CD4-positive, CD25-positive, alpha-beta regulatory T cell (primary cell): ENCODE measurements around the gene DUSP18. TPM values are rescaled to one million over a fixed set of nuclear protein-coding genes. Genes with fewer than 3 reads are reported as not detected.

Source experiments
- ATAC-seq, 2 donors: fragments of 150-1000 bp; cut with Tn5 transposase; one replicate each; pipeline ENCODE4 v1.10.0; 2021; ENCODE audit warnings: low read depth in 2 of 2, moderate number of reproducible peaks in 2 of 2, moderate library complexity in 1 of 2
- DNase-seq, 3 donors: peaks; one replicate each; pipeline versions ENCODE4 v3.0.0 to v3.0.0-alpha.2; 2012 to 2022; ENCODE audit warnings: mixed read lengths in 1 of 3
- H3K27ac ChIP-seq: one replicate; pipeline ENCODE4 v1.7.0; 2013; ENCODE audit warnings: mild to moderate bottlenecking, low read length; ENCODE audit not compliant: insufficient read depth, poor library complexity, severe bottlenecking
- H3K27me3 ChIP-seq: one replicate; pipeline ENCODE4 v1.7.0; 2013; ENCODE audit warnings: low read length; ENCODE audit not compliant: control insufficient read depth, insufficient read depth
- H3K36me3 ChIP-seq: one replicate; pipeline ENCODE4 v1.7.0; 2013; ENCODE audit warnings: mild to moderate bottlenecking, low read length, moderate library complexity; ENCODE audit not compliant: control insufficient read depth, insufficient read depth
- H3K4me1 ChIP-seq: 2 replicates; pipeline ENCODE4 v1.7.0; 2013; ENCODE audit warnings: mild to moderate bottlenecking, low read length; ENCODE audit not compliant: insufficient read depth, control insufficient read depth, poor library complexity, severe bottlenecking
- H3K4me3 ChIP-seq: one replicate; pipeline ENCODE4 v1.7.0; 2013; ENCODE audit warnings: low read depth, mild to moderate bottlenecking, low read length, moderate library complexity
- H3K9me3 ChIP-seq, 2 experiments: 1 replicate in 1 of 2; 2 replicates in 1 of 2; pipeline ENCODE4 v1.7.0; 2013; ENCODE audit warnings: low read length in 2 of 2, mild to moderate bottlenecking in 1 of 2, moderate library complexity in 1 of 2; ENCODE audit not compliant: control insufficient read depth in 2 of 2
- H3K27ac Mint-ChIP-seq, 3 donors: one replicate each; pipeline ENCODE4 v1.8.0; 2020 to 2022; ENCODE audit warnings: mild to moderate bottlenecking in 3 of 3, mixed read lengths in 3 of 3, moderate library complexity in 2 of 3
- H3K27me3 Mint-ChIP-seq: one replicate; pipeline ENCODE4 v1.8.0; 2022; ENCODE audit warnings: mild to moderate bottlenecking, mixed read lengths
- H3K36me3 Mint-ChIP-seq: one replicate; pipeline ENCODE4 v1.8.0; 2020; ENCODE audit warnings: mixed read lengths
- H3K4me1 Mint-ChIP-seq, 4 donors: one replicate each; pipeline ENCODE4 v1.8.0; 2020 to 2022; ENCODE audit warnings: mixed read lengths in 4 of 4, mild to moderate bottlenecking in 1 of 4
- H3K4me3 Mint-ChIP-seq, 4 donors: one replicate each; pipeline ENCODE4 v1.8.0; 2020 to 2022; ENCODE audit warnings: mild to moderate bottlenecking in 4 of 4, mixed read lengths in 4 of 4, moderate library complexity in 3 of 4
- H3K9me3 Mint-ChIP-seq, 7 donors: one replicate each; pipeline ENCODE4 v1.8.0; 2020 to 2022; ENCODE audit warnings: mixed read lengths in 7 of 7, mild to moderate bottlenecking in 3 of 7, moderate library complexity in 2 of 7
- polyA plus RNA-seq, 4 donors: library from polyadenylated mRNA; unstranded; fragments of 300-500 nt; fragmentation: Illumina TruSeq; gene quantifications; one replicate each; pipeline ENCODE4 v1.2.3, GENCODE V29; 2021
- total RNA-seq: library from RNA; stranded (reverse); gene quantifications from one replicate; pipeline ENCODE4 v1.2.3, GENCODE V29; 2022

Gene DUSP18
- total and polyA plus RNA-seq, 5 donors from 2014 or later = 11.4 to 20.2 (median 14.0) TPM

- no peaks in the 10 kb centered on the region for H3K27me3 Mint-ChIP-seq
- DNase-seq (no peak), ATAC-seq (no peak)
- no peaks in the 10 kb centered on the region for H3K4me1 Mint-ChIP-seq
- no peaks in the 10 kb centered on the region for H3K36me3 ChIP-seq
- H3K4me1 ChIP-seq = no peaks in the 10 kb centered on the region
- H3K27me3 ChIP-seq = no peaks in the 10 kb centered on the region
- H3K9me3 Mint-ChIP-seq = peaks cover 0 to 1% (median 0%) of the 10 kb centered on the region in 7 donors
- no peak overlapping the region for H3K27ac ChIP-seq
- peaks cover 4% of the 10 kb centered on the region for H3K36me3 Mint-ChIP-seq
- H3K27ac Mint-ChIP-seq = no peak overlapping the region
- H3K9me3 ChIP-seq = no peaks in the 10 kb centered on the region
- no peak overlapping the region for H3K4me3 ChIP-seq
- no peak overlapping the region for H3K4me3 Mint-ChIP-seq
These were observed 49.9 kb downstream of the DUSP18 start for GRCh38 chr22:30617819-30618218.

DNA sequence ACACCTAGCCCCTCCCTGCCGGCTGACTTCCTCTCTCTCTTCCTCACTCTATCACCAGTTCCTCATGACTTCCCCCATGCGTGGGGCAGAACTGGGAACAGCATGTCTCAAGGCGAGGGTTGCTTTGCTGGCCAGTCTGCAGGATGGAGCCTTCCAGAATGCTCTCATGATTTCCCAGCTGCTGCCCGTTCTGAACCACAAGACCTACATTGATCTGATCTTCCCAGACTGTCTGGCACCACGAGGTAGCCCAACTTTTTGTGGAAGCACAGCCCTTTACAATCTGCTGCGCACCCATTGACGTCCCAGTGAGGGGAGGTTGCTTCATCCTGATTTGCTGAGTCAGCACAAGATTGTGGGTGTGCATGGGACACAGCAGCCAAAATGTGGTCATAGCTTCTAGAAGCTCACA lies 52.1 kb downstream of the DUSP18 start:
- H3K4me1 Mint-ChIP-seq = no peaks in the 10 kb centered on the region
- Histone ChIP-seq H3K4me1 (no peaks in the 10 kb centered on the region), H3K27me3 (no peaks in the 10 kb centered on the region), H3K9me3 (no peaks in the 10 kb centered on the region), H3K4me3 (no peak overlapping the region), H3K27ac (no peak overlapping the region), H3K36me3 (no peaks in the 10 kb centered on the region)
- H3K4me3 Mint-ChIP-seq = no peak overlapping the region
- H3K9me3 Mint-ChIP-seq = peaks cover 0 to 1% (median 0%) of the 10 kb centered on the region in 7 donors
- no peak for ATAC-seq
- no peak overlapping the region for H3K27ac Mint-ChIP-seq
- no peak for DNase-seq
- H3K27me3 Mint-ChIP-seq = peaks cover 4% of the 10 kb centered on the region
- peaks cover 4% of the 10 kb centered on the region for H3K36me3 Mint-ChIP-seq

- DNase-seq (no peak), ATAC-seq (no peak)
- H3K27me3 ChIP-seq = no peaks in the 10 kb centered on the region
- peaks cover 4% of the 10 kb centered on the region for H3K27me3 Mint-ChIP-seq
- no peaks in the 10 kb centered on the region for H3K36me3 ChIP-seq
- H3K4me1 ChIP-seq = no peaks in the 10 kb centered on the region
- H3K4me3 ChIP-seq = no peak overlapping the region
- H3K9me3 ChIP-seq = no peaks in the 10 kb centered on the region
- H3K36me3 Mint-ChIP-seq = peaks cover 4% of the 10 kb centered on the region
- H3K4me1 Mint-ChIP-seq = peaks cover 0 to 2% (median 0%) of the 10 kb centered on the region in 4 donors
- no peak overlapping the region for H3K27ac Mint-ChIP-seq
- no peak overlapping the region for H3K27ac ChIP-seq
- H3K4me3 Mint-ChIP-seq = no peak overlapping the region
- H3K9me3 Mint-ChIP-seq = peaks cover 0 to 1% (median 0%) of the 10 kb centered on the region in 7 donors
These were observed 52.8 kb downstream of the DUSP18 start for GRCh38 chr22:30614879-30615278.

DNA sequence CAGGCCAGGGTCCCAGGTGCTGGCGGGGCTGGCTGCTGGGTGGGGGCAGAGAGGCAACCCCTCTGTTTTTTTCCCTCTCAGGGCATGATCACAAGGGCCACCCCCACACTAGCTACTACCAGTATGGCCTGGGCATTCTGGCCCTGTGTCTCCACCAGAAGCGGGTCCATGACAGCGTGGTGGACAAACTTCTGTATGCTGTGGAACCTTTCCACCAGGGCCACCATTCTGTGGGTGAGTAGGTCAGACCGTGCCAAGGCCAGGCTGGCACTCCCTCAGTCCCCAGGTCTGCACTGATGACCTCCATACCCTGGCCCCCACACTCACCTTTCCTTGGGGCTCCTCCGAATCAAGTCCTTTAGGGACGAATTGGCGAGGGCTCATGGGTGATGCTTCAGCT lies 53.4 kb downstream of the DUSP18 start:
- no peak overlapping the region for H3K4me3 ChIP-seq
- no peak overlapping the region for H3K4me3 Mint-ChIP-seq
- no peak overlapping the region for H3K27ac ChIP-seq
- peaks cover 9% of the 10 kb centered on the region for H3K27me3 Mint-ChIP-seq
- no peak overlapping the region for H3K27ac Mint-ChIP-seq
- H3K27me3 ChIP-seq = no peaks in the 10 kb centered on the region
- DNase-seq (no peak), ATAC-seq (no peak)
- H3K36me3 ChIP-seq = no peaks in the 10 kb centered on the region
- no peaks in the 10 kb centered on the region for H3K4me1 ChIP-seq
- peaks cover 4% of the 10 kb centered on the region for H3K36me3 Mint-ChIP-seq
- peaks cover 0 to 1% (median 0%) of the 10 kb centered on the region in 7 donors for H3K9me3 Mint-ChIP-seq
- H3K4me1 Mint-ChIP-seq = peaks cover 0 to 2% (median 2%) of the 10 kb centered on the region in 4 donors
- no peaks in the 10 kb centered on the region for H3K9me3 ChIP-seq

- H3K27me3 ChIP-seq = no peaks in the 10 kb centered on the region
- peaks cover 4% of the 10 kb centered on the region for H3K36me3 Mint-ChIP-seq
- H3K4me1 ChIP-seq = no peaks in the 10 kb centered on the region
- no peak overlapping the region for H3K4me3 Mint-ChIP-seq
- ATAC-seq (no peak), DNase-seq (no peak)
- H3K27ac Mint-ChIP-seq = no peak overlapping the region
- H3K4me1 Mint-ChIP-seq = peaks cover 0 to 8% (median 4%) of the 10 kb centered on the region in 4 donors
- peaks cover 0 to 1% (median 0%) of the 10 kb centered on the region in 7 donors for H3K9me3 Mint-ChIP-seq
- H3K9me3 ChIP-seq = no peaks in the 10 kb centered on the region
- H3K36me3 ChIP-seq = no peaks in the 10 kb centered on the region
- H3K27ac ChIP-seq = no peak overlapping the region
- no peak overlapping the region for H3K4me3 ChIP-seq
- H3K27me3 Mint-ChIP-seq = peaks cover 12% of the 10 kb centered on the region
These were observed 54.9 kb downstream of the DUSP18 start for GRCh38 chr22:30612789-30613188.

Other genes with a start within 250 kb of the DUSP18 start
- gene MTFP1, start 242.1 kb downstream of the DUSP18 start, total RNA-seq = 111 TPM
- 10 to 100 TPM; 38.3 to 48.9 (median 43.8) TPM for gene MTFP1, start 242.1 kb downstream of the DUSP18 start, polyA plus RNA-seq
- not detected for gene SEC14L3, start 195.9 kb downstream of the DUSP18 start, total RNA-seq
- not detected for gene SEC14L3, start 195.9 kb downstream of the DUSP18 start, polyA plus RNA-seq
- not detected for gene SEC14L4, start 162.2 kb downstream of the DUSP18 start, total RNA-seq
- not detected for gene SEC14L4, start 162.2 kb downstream of the DUSP18 start, polyA plus RNA-seq
- not detected for gene SEC14L6, start 121.1 kb downstream of the DUSP18 start, total RNA-seq
- under 1 TPM in 1 of 4 donors, not detected in 3; 0.09 TPM for gene SEC14L6, start 121.1 kb downstream of the DUSP18 start, polyA plus RNA-seq
- gene GAL3ST1, start 93.2 kb downstream of the DUSP18 start, total RNA-seq = 0.44 TPM
- under 1 TPM in 1 of 4 donors, not detected in 3; 0.49 TPM for gene GAL3ST1, start 93.2 kb downstream of the DUSP18 start, polyA plus RNA-seq
- gene PES1, start 76.0 kb downstream of the DUSP18 start, total RNA-seq = 38.2 TPM
- gene PES1, start 76.0 kb downstream of the DUSP18 start, polyA plus RNA-seq = 10 to 100 TPM; 35.2 to 47.9 (median 36.1) TPM
- gene TCN2, start 60.7 kb downstream of the DUSP18 start, total RNA-seq = 0.30 TPM
- 1 to 10 TPM in 2 of 4 donors, under 1 TPM in 2; 0.23 to 1.7 (median 0.99) TPM for gene TCN2, start 60.7 kb downstream of the DUSP18 start, polyA plus RNA-seq
- gene SLC35E4, start 32.1 kb downstream of the DUSP18 start, total RNA-seq = 14.5 TPM
- gene SLC35E4, start 32.1 kb downstream of the DUSP18 start, polyA plus RNA-seq = 1 to 10 TPM; 1.9 to 7.0 (median 4.1) TPM
- 9.9 TPM for gene OSBP2, start 27.0 kb upstream of the DUSP18 start, total RNA-seq
- 1 to 10 TPM in 2 of 4 donors, under 1 TPM in 2; 0.86 to 1.9 (median 1.3) TPM for gene OSBP2, start 27.0 kb upstream of the DUSP18 start, polyA plus RNA-seq